ENCODE results near the gene CRIP1.

GRCh38 chr14:105473033-105473676 is 13.5 kb upstream of the CRIP1 start:
- TF ChIP-seq POLR2A (IDR thresholded peaks at IDR 0.05) (no peak), CTCF (IDR thresholded peaks at IDR 0.05) (no peak)

Data from esophagus squamous epithelium (tissue), 4 donors.